ENCODE data around the gene COBL.

Gene COBL

GRCh38 chr7:51114501-51114900 is 202.1 kb downstream of the COBL start:
- TF ChIP-seq REST (IDR thresholded peaks at IDR 0.05; ENCODE audit: low read depth) (no peak), EGR1 (IDR thresholded peaks at IDR 0.05) (no peak), ZBTB7A (IDR thresholded peaks at IDR 0.05; ENCODE audit: low read depth) (no peak), TCF12 (IDR thresholded peaks at IDR 0.05; ENCODE audit: low read depth) (no peak), MAX (IDR thresholded peaks at IDR 0.05) (no peak), TAF1 (IDR thresholded peaks at IDR 0.05; ENCODE audit: low read depth) (no peak), CEBPB (IDR thresholded peaks at IDR 0.05) (no peak), NFIC (IDR thresholded peaks at IDR 0.05) (no peak), USF1 (IDR thresholded peaks at IDR 0.05) (no peak), EP300 (IDR thresholded peaks at IDR 0.05; ENCODE audit: borderline replicate concordance) (no peak), TEAD4 (IDR thresholded peaks at IDR 0.05) (no peak), FOXM1 (IDR thresholded peaks at IDR 0.05; ENCODE audit: borderline replicate concordance, low read depth) (no peak)

- TF ChIP-seq EGR1 (IDR thresholded peaks at IDR 0.05) (no peak), YY1 (IDR thresholded peaks at IDR 0.05; ENCODE audit: low read depth) (no peak), CEBPB (IDR thresholded peaks at IDR 0.05) (no peak), FOXM1 (IDR thresholded peaks at IDR 0.05; ENCODE audit: borderline replicate concordance, low read depth) (no peak), ZBTB7A (IDR thresholded peaks at IDR 0.05; ENCODE audit: low read depth) (no peak)
Observed at GRCh38 chr7:51113962-51114361, 202.6 kb downstream of the COBL start.

- TF ChIP-seq EP300 (IDR thresholded peaks at IDR 0.05; ENCODE audit: borderline replicate concordance) (no peak), YY1 (IDR thresholded peaks at IDR 0.05; ENCODE audit: low read depth) (no peak), FOXM1 (IDR thresholded peaks at IDR 0.05; ENCODE audit: borderline replicate concordance, low read depth) (no peak), EGR1 (IDR thresholded peaks at IDR 0.05) (no peak), MAX (IDR thresholded peaks at IDR 0.05) (no peak), NFIC (IDR thresholded peaks at IDR 0.05) (no peak), TAF1 (IDR thresholded peaks at IDR 0.05; ENCODE audit: low read depth) (no peak), CEBPB (IDR thresholded peaks at IDR 0.05) (no peak), CREB1 (IDR thresholded peaks at IDR 0.05; ENCODE audit: low read depth) (no peak), TCF12 (IDR thresholded peaks at IDR 0.05; ENCODE audit: low read depth) (no peak), RAD21 (IDR thresholded peaks at IDR 0.05; ENCODE audit: low read depth) (no peak), ZBTB7A (IDR thresholded peaks at IDR 0.05; ENCODE audit: low read depth) (no peak), USF1 (IDR thresholded peaks at IDR 0.05) (no peak), REST (IDR thresholded peaks at IDR 0.05; ENCODE audit: low read depth) (no peak), TEAD4 (IDR thresholded peaks at IDR 0.05) (no peak)
Observed at GRCh38 chr7:51113560-51113959, 203.0 kb downstream of the COBL start.

- TF ChIP-seq YY1 (IDR thresholded peaks at IDR 0.05; ENCODE audit: low read depth): no peak
- no peak for TF ChIP-seq REST (IDR thresholded peaks at IDR 0.05; ENCODE audit: low read depth)
- TF ChIP-seq TAF1 (IDR thresholded peaks at IDR 0.05; ENCODE audit: low read depth): no peak
- TF ChIP-seq FOXM1 (IDR thresholded peaks at IDR 0.05; ENCODE audit: borderline replicate concordance, low read depth): no peak
- TF ChIP-seq RAD21 (IDR thresholded peaks at IDR 0.05; ENCODE audit: low read depth): no peak
- no peak for TF ChIP-seq USF1 (IDR thresholded peaks at IDR 0.05)
Observed at GRCh38 chr7:51111241-51111940, 205.2 kb downstream of the COBL start.
